Esophagus muscularis mucosa (tissue), 3 donors: ENCODE results near the gene ACTN4.

Source experiments
- EP300 ChIP-seq: sonication (generic); formaldehyde crosslinking; IDR thresholded peaks from one replicate; pipeline ENCODE4 v1.6.1; 2017; ENCODE audit warnings: antibody characterized with exemption
- TF ChIP-seq, protein P1 (sequence below), 3 experiments: fragments of 200-600 bp in 2 of 3; fragments of 450-650 bp in 1 of 3; sonication (generic) in 2 of 3; IDR thresholded peaks; one replicate each; pipeline ENCODE4 v1.5.1; 2017 to 2019; ENCODE audit warnings: antibody characterized with exemption in 3 of 3, mild to moderate bottlenecking in 2 of 3, moderate library complexity in 1 of 3

- TF ChIP-seq, protein P1, sequence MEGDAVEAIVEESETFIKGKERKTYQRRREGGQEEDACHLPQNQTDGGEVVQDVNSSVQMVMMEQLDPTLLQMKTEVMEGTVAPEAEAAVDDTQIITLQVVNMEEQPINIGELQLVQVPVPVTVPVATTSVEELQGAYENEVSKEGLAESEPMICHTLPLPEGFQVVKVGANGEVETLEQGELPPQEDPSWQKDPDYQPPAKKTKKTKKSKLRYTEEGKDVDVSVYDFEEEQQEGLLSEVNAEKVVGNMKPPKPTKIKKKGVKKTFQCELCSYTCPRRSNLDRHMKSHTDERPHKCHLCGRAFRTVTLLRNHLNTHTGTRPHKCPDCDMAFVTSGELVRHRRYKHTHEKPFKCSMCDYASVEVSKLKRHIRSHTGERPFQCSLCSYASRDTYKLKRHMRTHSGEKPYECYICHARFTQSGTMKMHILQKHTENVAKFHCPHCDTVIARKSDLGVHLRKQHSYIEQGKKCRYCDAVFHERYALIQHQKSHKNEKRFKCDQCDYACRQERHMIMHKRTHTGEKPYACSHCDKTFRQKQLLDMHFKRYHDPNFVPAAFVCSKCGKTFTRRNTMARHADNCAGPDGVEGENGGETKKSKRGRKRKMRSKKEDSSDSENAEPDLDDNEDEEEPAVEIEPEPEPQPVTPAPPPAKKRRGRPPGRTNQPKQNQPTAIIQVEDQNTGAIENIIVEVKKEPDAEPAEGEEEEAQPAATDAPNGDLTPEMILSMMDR (IDR thresholded peaks at IDR 0.05) = no peak
- TF ChIP-seq EP300 = no peak
These were observed 5.7 kb downstream of the ACTN4 start for GRCh38 chr19:38653028-38653571.
